Erythroblast (primary cell): ENCODE results near the gene CFAP97.

Source experiments
- GATA1 ChIP-seq: IDR thresholded peaks from 2 replicates; pipeline ENCODE4 v1.6.1; 2011; ENCODE audit warnings: low read depth, mild to moderate bottlenecking, control low read depth, low read length, moderate library complexity
- POLR2A ChIP-seq: IDR thresholded peaks from 2 replicates; pipeline ENCODE4 v1.6.1; 2011; ENCODE audit warnings: mild to moderate bottlenecking, low read length

DNA sequence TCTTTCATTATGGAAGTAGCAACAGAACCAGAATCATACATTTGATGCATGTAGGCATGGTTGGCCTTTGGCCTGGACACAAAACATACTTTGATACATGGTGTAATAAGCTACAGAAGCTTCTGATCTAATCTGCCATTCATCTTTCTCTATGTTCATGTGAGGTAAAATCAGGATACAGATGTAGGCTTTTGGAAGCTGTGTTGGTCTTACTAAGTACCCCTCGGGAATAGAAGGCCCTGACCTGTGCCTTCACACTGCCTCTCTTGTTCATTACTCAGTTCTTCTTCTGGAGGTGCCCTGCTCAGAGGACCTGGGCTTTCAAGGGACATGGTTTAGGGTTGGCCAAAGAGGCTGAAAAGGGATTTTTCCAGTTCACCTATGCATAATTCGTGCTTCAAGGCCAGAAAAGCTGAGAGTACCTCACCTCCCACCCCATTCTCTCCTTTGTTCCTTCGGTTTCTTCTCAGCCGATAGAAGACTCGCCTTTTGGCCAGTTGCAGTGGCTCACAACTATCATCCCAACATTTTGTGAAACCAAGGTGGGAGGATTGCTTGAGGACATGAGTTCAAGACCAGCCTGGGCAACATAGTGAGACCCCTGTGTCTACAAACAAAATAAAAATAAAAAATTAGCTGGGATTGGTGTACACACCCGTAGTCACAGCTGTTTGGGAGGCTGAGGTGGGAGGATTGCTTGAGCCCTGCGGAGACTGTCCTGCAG lies 31.5 kb upstream of the CFAP97 start:
- no peak for TF ChIP-seq POLR2A
- TF ChIP-seq GATA1 = no peak
